GM23338 (cell line): ENCODE results near the gene TNFAIP8L2.

ENCODE experiments used
- EZH2 ChIP-seq: fragments of 200-600 bp; sonication (generic); IDR thresholded peaks from one replicate; pipeline ENCODE4 v1.8.0; 2017; ENCODE audit warnings: antibody characterized with exemption, mild to moderate bottlenecking, low read depth; ENCODE audit not compliant: unreplicated experiment
- POLR2AphosphoS5 ChIP-seq: IDR thresholded peaks from 2 replicates; pipeline ENCODE4 v1.6.1; 2016; ENCODE audit warnings: antibody characterized with exemption, low read depth
- TF ChIP-seq, protein P1 (sequence below), 2 experiments: fragments of 200-600 bp in 1 of 2; sonication (generic) in 1 of 2; conservative IDR thresholded peaks; 2 replicates each; pipeline versions ENCODE4 v1.5.1 to v1.6.1; 2016 to 2017; ENCODE audit warnings: antibody characterized with exemption in 2 of 2, low read depth in 2 of 2, mild to moderate bottlenecking in 2 of 2, moderate library complexity in 1 of 2
- TF ChIP-seq, protein P2 (sequence below): IDR thresholded peaks from one replicate; pipeline ENCODE4 v1.6.1; 2018; ENCODE audit warnings: antibody characterized with exemption; ENCODE audit not compliant: unreplicated experiment
- TF ChIP-seq, protein P3 (sequence below): fragments of 250-450 bp; sonication (Bioruptor Pico); IDR thresholded peaks from 2 replicates; pipeline ENCODE4 v1.5.0; 2020; ENCODE audit warnings: mild to moderate bottlenecking, moderate library complexity

DNA sequence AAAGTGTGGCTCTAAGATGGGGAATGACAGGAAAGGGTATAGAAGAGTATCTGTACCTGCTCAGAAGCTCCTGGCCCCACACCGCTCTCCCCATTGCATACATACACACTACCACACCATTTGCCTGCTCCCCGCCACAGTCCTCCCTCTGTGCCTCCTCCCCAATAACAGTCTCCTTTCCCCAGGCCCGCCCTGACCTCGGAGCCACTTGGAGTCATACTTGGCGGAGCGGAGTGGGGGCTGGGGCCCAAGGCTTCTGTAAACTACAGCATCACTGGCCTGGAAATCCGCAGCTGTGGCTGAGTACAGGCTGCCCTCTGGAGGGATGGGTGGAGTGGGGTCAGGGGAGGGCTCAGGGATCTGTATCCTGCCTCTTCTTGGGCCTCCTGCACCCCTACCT, 18.7 kb upstream of the TNFAIP8L2 start:
- TF ChIP-seq POLR2AphosphoS5 (no peak), EZH2 (no peak)
- TF ChIP-seq, protein P1, sequence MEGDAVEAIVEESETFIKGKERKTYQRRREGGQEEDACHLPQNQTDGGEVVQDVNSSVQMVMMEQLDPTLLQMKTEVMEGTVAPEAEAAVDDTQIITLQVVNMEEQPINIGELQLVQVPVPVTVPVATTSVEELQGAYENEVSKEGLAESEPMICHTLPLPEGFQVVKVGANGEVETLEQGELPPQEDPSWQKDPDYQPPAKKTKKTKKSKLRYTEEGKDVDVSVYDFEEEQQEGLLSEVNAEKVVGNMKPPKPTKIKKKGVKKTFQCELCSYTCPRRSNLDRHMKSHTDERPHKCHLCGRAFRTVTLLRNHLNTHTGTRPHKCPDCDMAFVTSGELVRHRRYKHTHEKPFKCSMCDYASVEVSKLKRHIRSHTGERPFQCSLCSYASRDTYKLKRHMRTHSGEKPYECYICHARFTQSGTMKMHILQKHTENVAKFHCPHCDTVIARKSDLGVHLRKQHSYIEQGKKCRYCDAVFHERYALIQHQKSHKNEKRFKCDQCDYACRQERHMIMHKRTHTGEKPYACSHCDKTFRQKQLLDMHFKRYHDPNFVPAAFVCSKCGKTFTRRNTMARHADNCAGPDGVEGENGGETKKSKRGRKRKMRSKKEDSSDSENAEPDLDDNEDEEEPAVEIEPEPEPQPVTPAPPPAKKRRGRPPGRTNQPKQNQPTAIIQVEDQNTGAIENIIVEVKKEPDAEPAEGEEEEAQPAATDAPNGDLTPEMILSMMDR (conservative IDR thresholded peaks at IDR 0.05; ENCODE audit: low read depth in 2 of 2), result no peak
- TF ChIP-seq, protein P2, sequence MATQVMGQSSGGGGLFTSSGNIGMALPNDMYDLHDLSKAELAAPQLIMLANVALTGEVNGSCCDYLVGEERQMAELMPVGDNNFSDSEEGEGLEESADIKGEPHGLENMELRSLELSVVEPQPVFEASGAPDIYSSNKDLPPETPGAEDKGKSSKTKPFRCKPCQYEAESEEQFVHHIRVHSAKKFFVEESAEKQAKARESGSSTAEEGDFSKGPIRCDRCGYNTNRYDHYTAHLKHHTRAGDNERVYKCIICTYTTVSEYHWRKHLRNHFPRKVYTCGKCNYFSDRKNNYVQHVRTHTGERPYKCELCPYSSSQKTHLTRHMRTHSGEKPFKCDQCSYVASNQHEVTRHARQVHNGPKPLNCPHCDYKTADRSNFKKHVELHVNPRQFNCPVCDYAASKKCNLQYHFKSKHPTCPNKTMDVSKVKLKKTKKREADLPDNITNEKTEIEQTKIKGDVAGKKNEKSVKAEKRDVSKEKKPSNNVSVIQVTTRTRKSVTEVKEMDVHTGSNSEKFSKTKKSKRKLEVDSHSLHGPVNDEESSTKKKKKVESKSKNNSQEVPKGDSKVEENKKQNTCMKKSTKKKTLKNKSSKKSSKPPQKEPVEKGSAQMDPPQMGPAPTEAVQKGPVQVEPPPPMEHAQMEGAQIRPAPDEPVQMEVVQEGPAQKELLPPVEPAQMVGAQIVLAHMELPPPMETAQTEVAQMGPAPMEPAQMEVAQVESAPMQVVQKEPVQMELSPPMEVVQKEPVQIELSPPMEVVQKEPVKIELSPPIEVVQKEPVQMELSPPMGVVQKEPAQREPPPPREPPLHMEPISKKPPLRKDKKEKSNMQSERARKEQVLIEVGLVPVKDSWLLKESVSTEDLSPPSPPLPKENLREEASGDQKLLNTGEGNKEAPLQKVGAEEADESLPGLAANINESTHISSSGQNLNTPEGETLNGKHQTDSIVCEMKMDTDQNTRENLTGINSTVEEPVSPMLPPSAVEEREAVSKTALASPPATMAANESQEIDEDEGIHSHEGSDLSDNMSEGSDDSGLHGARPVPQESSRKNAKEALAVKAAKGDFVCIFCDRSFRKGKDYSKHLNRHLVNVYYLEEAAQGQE, result no peak
- TF ChIP-seq, protein P3, sequence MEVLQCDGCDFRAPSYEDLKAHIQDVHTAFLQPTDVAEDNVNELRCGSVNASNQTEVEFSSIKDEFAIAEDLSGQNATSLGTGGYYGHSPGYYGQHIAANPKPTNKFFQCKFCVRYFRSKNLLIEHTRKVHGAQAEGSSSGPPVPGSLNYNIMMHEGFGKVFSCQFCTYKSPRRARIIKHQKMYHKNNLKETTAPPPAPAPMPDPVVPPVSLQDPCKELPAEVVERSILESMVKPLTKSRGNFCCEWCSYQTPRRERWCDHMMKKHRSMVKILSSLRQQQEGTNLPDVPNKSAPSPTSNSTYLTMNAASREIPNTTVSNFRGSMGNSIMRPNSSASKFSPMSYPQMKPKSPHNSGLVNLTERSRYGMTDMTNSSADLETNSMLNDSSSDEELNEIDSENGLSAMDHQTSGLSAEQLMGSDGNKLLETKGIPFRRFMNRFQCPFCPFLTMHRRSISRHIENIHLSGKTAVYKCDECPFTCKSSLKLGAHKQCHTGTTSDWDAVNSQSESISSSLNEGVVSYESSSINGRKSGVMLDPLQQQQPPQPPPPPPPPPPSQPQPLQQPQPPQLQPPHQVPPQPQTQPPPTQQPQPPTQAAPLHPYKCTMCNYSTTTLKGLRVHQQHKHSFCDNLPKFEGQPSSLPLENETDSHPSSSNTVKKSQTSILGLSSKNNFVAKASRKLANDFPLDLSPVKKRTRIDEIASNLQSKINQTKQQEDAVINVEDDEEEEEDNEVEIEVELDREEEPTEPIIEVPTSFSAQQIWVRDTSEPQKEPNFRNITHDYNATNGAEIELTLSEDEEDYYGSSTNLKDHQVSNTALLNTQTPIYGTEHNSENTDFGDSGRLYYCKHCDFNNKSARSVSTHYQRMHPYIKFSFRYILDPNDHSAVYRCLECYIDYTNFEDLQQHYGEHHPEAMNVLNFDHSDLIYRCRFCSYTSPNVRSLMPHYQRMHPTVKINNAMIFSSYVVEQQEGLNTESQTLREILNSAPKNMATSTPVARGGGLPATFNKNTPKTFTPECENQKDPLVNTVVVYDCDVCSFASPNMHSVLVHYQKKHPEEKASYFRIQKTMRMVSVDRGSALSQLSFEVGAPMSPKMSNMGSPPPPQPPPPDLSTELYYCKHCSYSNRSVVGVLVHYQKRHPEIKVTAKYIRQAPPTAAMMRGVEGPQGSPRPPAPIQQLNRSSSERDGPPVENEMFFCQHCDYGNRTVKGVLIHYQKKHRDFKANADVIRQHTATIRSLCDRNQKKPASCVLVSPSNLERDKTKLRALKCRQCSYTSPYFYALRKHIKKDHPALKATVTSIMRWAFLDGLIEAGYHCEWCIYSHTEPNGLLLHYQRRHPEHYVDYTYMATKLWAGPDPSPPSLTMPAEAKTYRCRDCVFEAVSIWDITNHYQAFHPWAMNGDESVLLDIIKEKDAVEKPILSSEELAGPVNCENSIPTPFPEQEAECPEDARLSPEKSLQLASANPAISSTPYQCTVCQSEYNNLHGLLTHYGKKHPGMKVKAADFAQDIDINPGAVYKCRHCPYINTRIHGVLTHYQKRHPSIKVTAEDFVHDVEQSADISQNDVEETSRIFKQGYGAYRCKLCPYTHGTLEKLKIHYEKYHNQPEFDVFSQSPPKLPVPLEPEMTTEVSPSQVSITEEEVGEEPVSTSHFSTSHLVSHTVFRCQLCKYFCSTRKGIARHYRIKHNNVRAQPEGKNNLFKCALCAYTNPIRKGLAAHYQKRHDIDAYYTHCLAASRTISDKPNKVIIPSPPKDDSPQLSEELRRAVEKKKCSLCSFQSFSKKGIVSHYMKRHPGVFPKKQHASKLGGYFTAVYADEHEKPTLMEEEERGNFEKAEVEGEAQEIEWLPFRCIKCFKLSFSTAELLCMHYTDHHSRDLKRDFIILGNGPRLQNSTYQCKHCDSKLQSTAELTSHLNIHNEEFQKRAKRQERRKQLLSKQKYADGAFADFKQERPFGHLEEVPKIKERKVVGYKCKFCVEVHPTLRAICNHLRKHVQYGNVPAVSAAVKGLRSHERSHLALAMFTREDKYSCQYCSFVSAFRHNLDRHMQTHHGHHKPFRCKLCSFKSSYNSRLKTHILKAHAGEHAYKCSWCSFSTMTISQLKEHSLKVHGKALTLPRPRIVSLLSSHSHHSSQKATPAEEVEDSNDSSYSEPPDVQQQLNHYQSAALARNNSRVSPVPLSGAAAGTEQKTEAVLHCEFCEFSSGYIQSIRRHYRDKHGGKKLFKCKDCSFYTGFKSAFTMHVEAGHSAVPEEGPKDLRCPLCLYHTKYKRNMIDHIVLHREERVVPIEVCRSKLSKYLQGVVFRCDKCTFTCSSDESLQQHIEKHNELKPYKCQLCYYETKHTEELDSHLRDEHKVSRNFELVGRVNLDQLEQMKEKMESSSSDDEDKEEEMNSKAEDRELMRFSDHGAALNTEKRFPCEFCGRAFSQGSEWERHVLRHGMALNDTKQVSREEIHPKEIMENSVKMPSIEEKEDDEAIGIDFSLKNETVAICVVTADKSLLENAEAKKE (CRISPR knock-in tag), result no peak
